ENCODE measurements around the gene FADD.

The FADD gene, protein sequence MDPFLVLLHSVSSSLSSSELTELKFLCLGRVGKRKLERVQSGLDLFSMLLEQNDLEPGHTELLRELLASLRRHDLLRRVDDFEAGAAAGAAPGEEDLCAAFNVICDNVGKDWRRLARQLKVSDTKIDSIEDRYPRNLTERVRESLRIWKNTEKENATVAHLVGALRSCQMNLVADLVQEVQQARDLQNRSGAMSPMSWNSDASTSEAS

GRCh38 chr11:70202920-70203750 lies at the start of gene FADD:
TSS of gene FADD (plus strand) at chr11:70203296. CDS start at chr11:70203460, 164 bp downstream.
- peak; percentile 93 for DNase-seq

DNA sequence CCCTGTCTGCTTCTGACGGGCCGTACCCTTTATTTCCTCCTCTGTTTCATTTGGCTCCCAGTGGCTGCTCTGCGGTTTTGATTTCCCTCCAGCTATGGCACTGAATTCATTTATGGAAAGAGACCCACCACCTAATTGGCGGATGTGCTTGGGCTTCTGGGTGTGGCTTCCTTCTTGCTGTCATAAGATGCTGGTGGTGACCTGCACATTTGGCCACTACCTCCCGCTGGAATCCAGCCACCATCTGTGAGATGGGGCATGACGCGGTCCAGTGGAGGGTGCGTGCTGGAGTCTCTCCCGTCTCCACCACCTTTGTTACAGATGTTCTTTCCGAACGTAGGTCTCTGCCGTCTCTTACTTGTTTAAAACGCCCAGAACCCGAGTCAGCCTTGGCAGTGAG lies 47.7 kb upstream of the FADD start:
- DNase-seq: no peak

- DNase-seq: no peak
Measured at GRCh38 chr11:70156291-70157037, 46.6 kb upstream of the FADD start.

- no peak for DNase-seq
Measured at GRCh38 chr11:70158201-70158600, 44.9 kb upstream of the FADD start.

DNA sequence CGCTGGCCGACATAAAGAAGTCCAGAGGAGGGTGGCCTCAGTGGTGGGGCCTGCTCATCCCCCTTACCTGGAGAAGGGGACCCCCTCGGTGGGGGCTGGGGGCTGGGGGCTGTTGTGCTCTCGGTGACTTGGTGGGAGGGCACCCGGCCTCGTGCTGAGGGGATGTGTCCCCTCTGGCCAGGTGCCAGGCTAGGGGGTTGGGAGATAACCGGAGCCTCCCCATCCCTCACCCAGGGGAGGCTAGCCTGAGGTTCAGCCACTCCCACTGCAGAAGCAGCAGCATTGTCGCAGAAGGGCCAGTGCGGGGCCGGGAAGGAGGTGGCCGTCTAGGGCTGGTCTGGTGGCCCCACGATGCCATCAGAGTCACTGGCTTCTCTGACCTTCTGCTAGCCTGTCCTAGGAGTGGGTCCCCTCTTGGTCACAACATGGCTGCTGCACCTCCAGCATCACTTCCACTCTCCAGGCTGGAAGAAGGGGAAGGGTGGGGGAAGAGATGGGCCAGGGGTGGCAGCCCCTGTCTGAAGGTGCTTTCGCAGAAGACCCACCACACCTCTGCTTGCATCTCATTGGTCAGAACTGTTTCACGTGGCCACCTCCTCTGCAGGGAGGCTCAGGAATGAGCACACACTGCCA lies 44.2 kb upstream of the FADD start:
- DNase-seq: no peak

GRCh38 chr11:70159627-70160570 lies 43.2 kb upstream of the FADD start:
- no peak for DNase-seq

GRCh38 chr11:70161043-70161625 lies 42.0 kb upstream of the FADD start:
- DNase-seq: no peak

DNA sequence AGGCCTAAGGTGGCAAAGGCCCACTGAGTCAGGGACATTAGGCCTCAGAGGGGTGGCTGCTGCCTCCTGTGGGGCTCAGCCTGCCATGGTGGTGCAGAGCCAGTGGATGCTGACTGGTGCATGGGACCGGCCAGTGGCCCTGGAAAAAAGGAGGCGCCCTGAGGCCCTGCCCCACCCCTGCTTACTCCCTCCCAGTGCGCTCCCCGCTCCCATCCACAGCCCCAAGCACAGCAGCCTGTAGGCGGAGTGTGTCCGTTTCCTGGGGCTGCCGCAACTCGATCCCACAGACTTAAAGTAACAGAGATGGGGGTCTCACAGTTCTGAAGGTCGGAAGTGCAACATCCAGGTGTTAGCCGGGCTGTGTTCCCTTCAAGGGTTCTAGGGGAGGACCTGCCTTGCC lies 38.4 kb upstream of the FADD start:
- no peak for DNase-seq

DNA sequence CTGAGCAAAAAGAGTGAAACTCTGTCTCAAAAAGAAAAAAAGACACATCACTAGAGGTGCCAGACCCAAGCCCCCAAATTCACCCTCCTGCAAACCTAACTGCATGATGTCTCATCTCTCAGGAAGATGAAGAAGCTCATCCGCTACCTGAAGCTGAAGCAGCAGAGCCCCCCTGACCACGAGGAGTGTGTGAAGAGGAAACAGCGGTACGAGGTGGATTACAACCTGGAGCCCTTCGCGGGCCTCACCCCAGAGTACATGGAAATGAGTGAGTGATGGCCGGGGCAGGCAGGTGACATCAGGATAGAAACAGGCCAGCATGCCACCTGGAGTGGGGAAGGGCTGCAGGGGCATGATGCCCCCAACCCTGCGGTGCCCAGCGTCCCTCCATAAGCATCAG lies 36.0 kb upstream of the FADD start:
- DNase-seq: no peak

DNA sequence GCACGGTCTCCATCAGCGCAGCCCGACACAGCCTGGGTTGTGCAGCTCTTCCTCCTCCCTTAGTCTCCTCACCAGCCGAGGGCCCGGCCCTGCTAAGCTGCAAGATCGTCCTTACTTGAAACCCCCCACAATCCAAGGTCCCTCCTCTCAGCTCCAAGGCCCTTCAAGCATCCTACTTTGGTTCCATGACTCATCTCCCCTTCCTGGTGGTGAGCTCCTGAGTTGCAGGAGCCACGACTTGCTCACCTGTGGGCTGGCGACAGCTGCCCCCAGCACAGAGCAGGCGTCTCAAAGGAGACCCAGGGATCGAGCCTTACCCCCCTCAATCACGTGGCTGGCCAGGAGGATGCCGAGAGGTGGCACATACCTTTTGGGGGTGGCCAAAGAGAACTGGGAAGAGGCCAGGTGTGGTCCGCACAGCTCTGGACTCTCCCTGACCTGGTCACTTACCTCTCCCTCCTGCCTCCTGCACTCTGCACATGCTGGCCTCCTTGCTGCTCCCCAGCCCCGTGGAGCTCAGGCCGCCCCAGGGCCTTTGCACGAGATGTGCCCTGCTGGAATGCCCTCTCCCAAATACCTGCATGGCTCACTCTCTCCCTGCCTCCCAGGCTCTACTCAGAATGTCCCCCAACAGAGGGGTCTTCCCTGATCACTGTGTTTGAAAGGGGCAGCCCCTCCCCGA lies 35.2 kb upstream of the FADD start:
- DNase-seq: no peak

- DNase-seq: no peak
Measured at GRCh38 chr11:70168405-70168754, 34.7 kb upstream of the FADD start.

GRCh38 chr11:70169127-70169526 lies 34.0 kb upstream of the FADD start:
- DNase-seq: no peak

DNA sequence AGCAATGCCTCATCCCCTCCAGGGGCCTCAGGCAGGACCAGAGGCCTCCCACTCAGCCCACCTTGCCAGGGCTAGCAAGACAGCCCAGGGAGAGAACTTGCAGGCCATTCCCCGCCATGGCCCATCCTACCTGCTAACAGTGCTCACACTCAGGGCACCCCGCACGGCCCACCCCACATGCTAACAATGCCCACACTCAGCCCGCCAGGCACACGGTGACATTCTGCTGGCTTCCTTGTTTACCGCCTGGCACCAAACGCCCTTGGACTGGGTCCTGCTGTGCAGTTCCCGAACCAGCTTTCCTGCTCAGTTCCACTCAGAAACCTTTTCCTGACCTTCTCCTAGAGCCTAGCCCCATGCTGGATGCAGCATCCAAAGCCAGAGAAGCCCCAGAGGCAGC lies 33.5 kb upstream of the FADD start:
- no peak for DNase-seq

DNA sequence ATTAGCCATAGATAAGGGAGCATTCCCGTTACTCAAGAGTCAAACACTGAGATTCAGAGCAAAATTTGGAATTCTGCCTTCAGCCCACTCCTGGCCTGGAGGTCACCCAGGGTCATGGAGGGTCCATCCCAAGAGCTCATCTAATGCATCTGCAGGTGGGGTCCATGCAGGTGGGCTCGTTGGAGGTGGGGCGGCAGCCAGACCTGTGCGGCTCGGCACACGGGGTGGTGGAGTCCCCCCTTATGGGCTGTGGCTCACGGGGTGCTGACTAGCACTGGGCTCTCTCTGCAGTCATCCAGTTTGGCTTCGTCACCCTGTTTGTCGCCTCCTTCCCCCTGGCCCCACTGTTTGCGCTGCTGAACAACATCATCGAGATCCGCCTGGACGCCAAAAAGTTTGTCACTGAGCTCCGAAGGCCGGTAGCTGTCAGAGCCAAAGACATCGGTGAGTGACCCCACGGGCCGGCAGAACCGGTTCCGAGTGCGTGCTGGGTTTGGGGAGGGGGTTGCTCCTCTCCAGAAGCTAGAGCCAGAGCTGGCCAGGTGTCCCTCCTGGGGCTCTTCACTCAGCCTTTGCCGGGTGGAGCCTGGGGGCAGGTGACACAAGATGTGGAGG lies 32.4 kb upstream of the FADD start:
- no peak for DNase-seq

DNA sequence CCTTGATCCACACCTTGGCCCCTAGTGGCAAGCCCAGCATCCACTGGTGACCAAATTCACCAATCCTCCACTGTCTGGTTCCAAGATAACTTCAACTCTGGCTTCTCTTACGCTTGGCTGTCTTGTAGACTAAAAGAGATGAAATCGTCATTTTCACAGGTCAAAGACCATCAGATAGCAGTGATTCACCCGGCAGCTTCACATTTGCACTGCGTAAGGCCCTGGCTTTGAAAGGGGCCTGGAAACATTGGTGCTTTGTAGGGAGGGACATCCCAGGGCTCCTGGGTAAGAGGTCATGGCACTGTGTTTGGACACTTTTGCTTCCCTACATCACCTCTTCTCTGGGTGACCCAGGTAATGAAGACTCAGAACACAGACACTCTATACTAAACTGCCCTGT lies 30.1 kb upstream of the FADD start:
- no peak for DNase-seq

DNA sequence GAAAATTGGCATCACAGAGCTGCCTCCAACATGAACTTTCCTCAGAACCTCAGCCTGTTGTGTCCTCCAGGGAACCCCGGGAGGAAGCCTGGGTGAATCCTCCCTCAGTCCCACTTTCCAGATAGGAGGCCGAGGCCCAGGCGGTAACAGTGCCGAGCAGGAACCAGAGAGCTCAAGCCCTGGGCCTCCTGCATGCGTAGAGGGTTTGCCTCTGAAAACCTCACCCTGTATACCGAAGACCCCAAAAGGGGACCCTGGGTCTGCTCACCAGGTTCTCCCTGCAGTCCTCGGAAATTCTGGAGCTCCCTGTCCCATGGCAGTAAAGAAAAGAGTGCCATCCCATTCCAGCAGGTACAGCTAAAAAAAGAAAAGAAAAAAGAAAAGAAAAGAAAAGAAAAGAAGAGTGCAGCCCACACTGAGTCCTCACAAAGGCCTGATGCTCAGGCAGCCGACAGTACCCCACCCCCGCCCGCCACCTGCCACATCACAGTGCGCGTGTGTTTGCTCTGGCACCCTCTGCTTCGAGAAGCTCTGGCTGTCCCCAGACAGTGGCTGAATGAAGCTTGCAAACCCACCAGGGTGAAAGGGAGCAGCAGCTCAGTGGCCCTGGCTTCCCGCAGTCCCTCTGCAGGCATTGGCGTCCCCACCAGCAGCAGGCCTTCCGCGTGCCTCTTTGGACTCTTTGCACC lies 28.4 kb upstream of the FADD start:
- DNase-seq: no peak

DNA sequence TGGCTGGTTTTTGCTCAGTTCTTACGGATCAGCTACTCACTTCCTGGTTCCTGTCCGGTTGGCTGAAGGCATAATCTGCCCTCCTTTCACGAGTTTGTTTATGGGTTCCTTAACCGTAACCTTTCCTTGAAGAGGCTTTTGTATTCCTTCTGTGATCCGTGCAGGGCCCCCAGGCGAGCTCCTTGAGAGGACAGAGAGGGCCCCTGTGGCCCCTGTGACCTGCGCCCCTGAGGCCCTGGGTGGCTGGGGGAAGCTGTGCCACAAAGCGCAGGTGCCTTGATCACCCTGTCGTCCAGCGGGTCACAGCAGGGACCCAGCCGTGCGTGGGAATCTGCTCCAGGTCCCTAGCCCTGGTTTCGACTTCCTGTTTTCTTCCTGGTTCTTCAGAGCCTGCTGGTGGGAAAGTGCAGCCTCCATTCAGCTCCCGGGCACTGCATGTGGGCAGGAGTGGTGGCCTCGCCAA lies 27.8 kb upstream of the FADD start:
- DNase-seq: no peak

DNA sequence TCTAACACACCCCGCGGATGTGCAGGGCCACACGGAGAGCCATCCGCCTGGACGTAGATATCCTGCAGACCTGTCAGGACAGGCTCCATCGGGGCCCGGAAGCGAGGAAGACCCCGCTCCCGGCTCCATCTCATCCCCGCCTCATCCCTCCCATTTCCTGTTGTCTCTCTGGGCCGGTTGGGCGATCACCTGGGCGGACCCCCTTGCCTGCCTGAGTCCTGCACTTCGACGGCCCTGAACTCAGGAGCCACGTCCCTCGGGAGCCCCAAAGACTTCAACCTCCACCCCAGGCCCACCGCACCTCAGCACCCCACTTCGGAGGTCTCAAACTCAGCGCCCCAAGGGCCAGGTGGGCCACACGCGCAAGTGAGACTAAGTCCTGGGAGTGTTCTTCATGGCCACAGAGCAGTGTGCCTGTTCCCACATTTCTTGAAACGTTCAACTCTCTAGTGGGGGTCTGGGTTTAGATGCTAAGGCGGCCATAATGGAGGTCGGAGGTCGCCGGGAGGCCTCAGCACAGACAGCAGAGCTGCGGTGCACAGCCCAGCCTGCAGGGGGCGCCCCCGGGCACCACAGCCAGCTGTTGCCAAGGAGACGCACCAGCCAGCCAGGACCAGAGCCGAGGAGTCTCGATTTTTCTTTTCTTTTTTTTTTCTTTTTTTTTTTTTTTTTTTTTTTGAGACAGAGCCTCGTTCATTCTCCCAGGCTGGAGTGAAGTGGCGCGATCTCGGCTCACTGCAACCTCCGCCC lies 26.0 kb upstream of the FADD start:
- no peak for DNase-seq

DNA sequence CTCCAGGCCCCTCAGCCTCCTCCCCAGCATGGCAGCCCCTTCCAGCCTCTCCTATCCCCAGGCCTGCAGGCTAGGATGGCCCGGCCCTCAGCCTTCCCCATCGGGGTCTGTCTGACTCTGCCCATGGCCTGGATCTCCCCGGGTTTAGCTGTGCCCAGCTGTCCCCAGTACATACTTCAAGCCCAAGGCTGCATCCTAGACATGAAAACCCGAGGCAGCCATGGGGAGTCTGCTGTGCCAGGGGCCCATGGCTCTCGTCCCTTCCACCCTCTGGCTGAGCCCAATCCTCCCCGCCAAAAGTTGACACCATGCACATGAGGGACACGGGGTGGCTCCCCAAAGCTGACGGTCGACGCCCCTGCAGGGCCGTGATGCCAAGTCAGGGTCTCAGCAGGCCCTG lies 22.2 kb upstream of the FADD start:
- no peak for DNase-seq

Data from fibroblast of upper back skin (primary cell).